AG04449 (cell line): Measurements from ENCODE around the gene SLC25A1.

Source experiments
- CTCF ChIA-PET: fragments of 350-600 bp; formaldehyde crosslinking; extraction: SDS; loops from one replicate; lab custom pipeline; 2021; ENCODE audit warnings: antibody characterized with exemption; lab: Yijun Ruan, JAX
- POLR2A ChIA-PET: fragments of 400-600, 350-600 bp; formaldehyde crosslinking; extraction: SDS; loops from one replicate; lab custom pipeline; 2020; ENCODE audit warnings: antibody characterized with exemption, inconsistent platforms; lab: Yijun Ruan, JAX
- DNase-seq: peaks from one replicate; pipeline ENCODE4 v3.0.0-alpha.2; 2010; ENCODE audit warnings: low read depth, low spot score
- H3K4me3 ChIP-seq: 2 replicates; pipeline ENCODE4 v1.5.1; 2011; ENCODE audit warnings: low read depth, mild to moderate bottlenecking, control low read depth, low read length
- CTCF ChIP-seq: IDR thresholded peaks from one replicate; pipeline ENCODE4 v1.5.1; 2011; ENCODE audit warnings: mild to moderate bottlenecking, moderate library complexity, low read length, control low read depth, inconsistent platforms; ENCODE audit not compliant: insufficient read depth; ENCODE audit errors: missing control alignments

The SLC25A1 gene

DNA sequence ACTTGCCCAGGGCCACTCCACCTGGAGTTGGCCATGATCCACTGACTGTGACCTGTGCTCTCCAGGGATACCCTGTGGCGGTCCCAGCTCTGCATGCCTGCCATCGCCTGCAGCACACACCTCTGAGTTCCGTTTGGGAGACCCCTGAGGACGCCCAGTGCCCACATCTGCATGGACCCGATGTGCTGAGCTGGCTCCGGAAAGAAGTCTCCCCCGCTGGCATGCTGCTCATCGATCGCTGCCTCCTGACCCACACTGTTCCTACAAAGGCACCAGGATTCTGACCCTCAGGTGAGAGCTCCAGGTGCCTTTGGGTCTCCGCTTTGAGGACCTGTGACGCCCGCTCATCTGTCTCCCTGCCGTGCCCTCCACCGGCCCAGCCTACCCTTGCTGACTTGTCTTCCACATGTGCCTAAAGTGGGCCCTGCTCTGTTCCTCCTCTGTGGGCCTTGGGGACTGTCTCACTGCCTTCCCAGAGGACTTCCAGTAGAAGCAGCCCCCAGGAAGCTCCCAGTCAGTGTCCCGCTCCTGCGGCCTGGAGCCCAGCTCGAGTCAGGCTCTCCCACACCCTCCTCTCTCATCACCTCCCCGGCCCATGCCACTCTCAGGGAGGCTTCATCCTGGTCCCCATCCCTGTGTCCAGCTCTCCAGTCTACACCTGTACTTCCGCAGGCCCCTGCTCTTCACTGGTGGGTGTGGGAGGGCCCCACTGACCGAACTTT lies 5.9 kb upstream of the SLC25A1 start:
- ChIA-PET CTCF (interaction anchor here (1.4 kb wide), 1 partner anchor 10 kb away, joined by 4 read pairs; no protein-coding TSS in a partner anchor), POLR2A (no interaction called here)
- H3K4me3 ChIP-seq: no peak overlapping the region
- TF ChIP-seq CTCF: no peak
- no peak for DNase-seq

- POLR2A ChIA-PET: no interaction called here
- no peak for TF ChIP-seq CTCF
- CTCF ChIA-PET: interaction anchor here (1.0 to 1.4 kb wide), 2 partner anchors 11 to 13 kb away, joined by 4 read pairs; no protein-coding TSS in a partner anchor
Observed at GRCh38 chr22:19183216-19183615, 4.7 kb upstream of the SLC25A1 start.

DNA sequence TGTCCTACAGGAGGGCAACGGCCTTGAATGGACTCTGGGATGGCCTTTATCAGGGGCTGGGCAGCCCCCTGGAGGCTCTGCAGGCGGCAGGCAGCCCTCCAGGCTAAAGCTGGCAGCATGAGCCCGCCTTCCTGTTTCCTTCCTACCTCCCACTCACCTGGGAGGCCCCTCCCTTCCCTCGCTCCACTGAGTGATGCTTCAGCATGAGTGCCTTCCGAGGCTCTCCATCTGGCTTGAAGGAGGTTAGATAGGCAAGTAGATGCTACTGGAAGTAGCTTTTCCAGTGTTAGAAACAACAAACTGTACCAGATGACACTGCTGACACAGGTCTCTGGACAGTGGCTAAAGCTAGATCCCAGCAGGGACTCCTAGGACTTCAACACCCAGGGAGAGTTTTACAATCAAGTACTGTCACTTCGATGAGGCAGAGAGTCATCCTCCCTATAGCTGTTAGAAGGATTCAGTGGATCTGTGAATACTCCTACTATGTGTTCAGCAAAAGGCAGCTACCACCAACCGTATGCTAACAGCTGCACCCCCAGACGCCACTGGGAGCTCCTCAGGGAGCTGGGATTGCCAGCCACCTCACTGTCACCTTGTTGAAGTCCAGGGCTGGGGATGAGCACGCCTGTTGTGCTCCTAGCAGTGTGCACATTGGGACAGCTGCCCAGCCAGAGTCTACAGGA lies 4.1 kb upstream of the SLC25A1 start:
- CTCF ChIA-PET: interaction anchor here (1.0 to 1.9 kb wide), 3 partner anchors 12 to 37 kb away, joined by 4 to 5 read pairs (median 4); no protein-coding TSS in a partner anchor
- TF ChIP-seq CTCF: no peak
- H3K4me3 ChIP-seq: no peak overlapping the region
- DNase-seq: no peak
- POLR2A ChIA-PET: no interaction called here

More at GRCh38 chr22:19183216-19183615, 4.7 kb upstream of the SLC25A1 start:
- no peak for DNase-seq
- no peak overlapping the region for H3K4me3 ChIP-seq

DNA sequence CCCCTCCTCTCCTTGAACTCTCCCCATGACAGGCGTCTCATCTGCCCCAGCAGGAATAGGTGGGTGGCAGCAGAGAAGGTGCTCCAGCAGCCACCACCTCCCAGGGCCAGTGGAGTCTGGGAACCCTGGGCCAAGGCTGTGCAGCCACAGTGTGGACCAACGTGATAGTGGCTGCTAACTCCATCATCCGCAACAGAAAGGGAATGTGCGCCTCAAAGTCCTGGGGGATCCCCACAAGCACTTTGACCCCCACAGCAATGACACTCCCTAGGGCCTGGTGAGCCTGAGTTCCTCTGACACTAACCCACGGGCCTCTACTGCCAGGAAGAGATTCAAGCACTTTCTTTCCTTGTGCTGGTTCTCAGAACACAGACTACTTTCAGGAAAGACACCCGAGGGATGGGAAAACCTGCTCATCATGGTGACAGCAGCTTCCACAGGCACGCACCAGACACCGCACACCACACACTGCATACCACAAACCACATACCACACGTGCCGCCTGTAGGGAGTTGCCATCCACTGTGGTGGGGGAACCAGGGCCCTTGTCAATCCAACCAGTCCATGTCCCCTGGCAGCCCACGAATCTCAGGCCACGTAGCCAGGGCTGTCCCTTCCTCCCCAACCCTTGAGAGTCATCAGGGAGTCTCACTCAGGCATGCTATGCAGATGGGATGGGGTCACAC lies 3.4 kb upstream of the SLC25A1 start:
- POLR2A ChIA-PET: no interaction called here
- DNase-seq: no peak
- no peak for TF ChIP-seq CTCF
- CTCF ChIA-PET: interaction anchor here (0.7 to 1.9 kb wide), 4 partner anchors 23 to 105 kb away, joined by 3 to 5 read pairs (median 4); no protein-coding TSS in a partner anchor
- no peak overlapping the region for H3K4me3 ChIP-seq

DNA sequence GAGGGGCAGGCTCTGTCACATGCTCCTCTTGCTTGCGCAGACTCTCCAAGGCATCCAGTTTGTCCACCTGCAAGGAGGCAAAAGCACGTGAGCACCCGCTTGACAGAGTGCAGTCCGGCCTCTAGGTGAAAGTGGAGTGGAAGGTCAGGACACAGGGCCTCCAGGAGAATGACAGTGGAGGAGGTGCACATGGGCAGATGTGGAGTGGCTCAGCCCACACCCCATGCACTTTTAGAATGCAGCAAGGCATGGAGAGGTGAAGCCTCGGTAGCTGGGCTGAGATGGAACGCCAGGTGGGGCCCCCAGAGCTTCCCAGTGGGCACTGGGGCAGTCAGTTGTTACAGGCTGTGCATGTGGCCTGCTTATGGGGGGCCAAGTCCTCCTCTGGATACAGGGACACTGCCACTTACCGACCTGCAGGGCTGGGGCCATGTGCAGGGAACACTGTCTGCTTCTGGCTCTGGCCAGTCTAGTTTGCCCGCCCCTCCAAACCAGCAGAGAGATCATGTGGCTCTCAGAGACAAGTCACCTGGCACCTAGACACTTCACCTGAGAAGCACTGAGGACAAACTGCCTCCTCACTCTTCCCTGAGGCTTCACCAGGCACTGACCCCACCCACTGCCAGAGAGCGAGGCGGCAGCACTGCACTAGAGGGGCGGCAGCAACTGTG lies 2.3 kb upstream of the SLC25A1 start:
- no peak for TF ChIP-seq CTCF
- CTCF ChIA-PET: interaction anchor here (0.7 to 2.5 kb wide), 5 partner anchors 24 to 106 kb away, joined by 3 to 9 read pairs (median 5); no protein-coding TSS in a partner anchor
- H3K4me3 ChIP-seq: no peak overlapping the region
- POLR2A ChIA-PET: no interaction called here
- DNase-seq: no peak
